Measurements from ENCODE around the gene STRIP2. TPM values are rescaled to one million over a fixed set of nuclear protein-coding genes. Genes with fewer than 3 reads are reported as not detected.
"Not testable (repeated sequence)": the region's sequence is repeated elsewhere in the genome, so short reads cannot be mapped to it uniquely, and the experiment has no call there.

STRIP2 gene
- total and polyA plus RNA-seq, 2 donors: 0.44 to 4.1 TPM

- no peak for DNase-seq (ENCODE audit: extremely low spot score)
- no peaks in the 10 kb centered on the region for H3K4me1 ChIP-seq (ENCODE audit: insufficient read depth)
- no peak overlapping the region for H3K27ac ChIP-seq (ENCODE audit: low read depth)
- no peaks in the 10 kb centered on the region for H3K36me3 ChIP-seq (ENCODE audit: insufficient read depth)
- no peak overlapping the region for H3K4me3 ChIP-seq (ENCODE audit: low read depth, low read length)
- 89% methylated on average over 1 of the region's 1 CpG for WGBS
Measured at GRCh38 chr7:129401228-129401966, 32.8 kb upstream of the STRIP2 start.

- Histone ChIP-seq H3K27ac (ENCODE audit: low read depth) (no peak overlapping the region), H3K36me3 (ENCODE audit: insufficient read depth) (no peaks in the 10 kb centered on the region), H3K4me3 (ENCODE audit: low read depth, low read length) (no peak overlapping the region), H3K4me1 (ENCODE audit: insufficient read depth) (no peaks in the 10 kb centered on the region)
- 76% methylated on average over 3 of the region's 3 CpGs for WGBS
- DNase-seq (ENCODE audit: extremely low spot score): no peak
Measured at GRCh38 chr7:129401967-129402860, 32.0 kb upstream of the STRIP2 start.

- no peak overlapping the region for H3K27ac ChIP-seq (ENCODE audit: low read depth)
- H3K36me3 ChIP-seq (ENCODE audit: insufficient read depth): peaks cover 3% of the 10 kb centered on the region
- no peak for DNase-seq (ENCODE audit: extremely low spot score)
- no peak overlapping the region for H3K4me3 ChIP-seq (ENCODE audit: low read depth, low read length)
- H3K4me1 ChIP-seq (ENCODE audit: insufficient read depth): no peaks in the 10 kb centered on the region
Measured at GRCh38 chr7:129405527-129405926, 28.7 kb upstream of the STRIP2 start.

- 91% methylated on average over 8 of the region's 8 CpGs for WGBS
- not testable (repeated sequence) for H3K27ac ChIP-seq (ENCODE audit: low read depth); H3K4me3 ChIP-seq (ENCODE audit: low read depth, low read length); H3K36me3 ChIP-seq (ENCODE audit: insufficient read depth); DNase-seq (ENCODE audit: extremely low spot score); H3K4me1 ChIP-seq (ENCODE audit: insufficient read depth)
Measured at GRCh38 chr7:129410238-129410637, 24.0 kb upstream of the STRIP2 start.

- peaks cover 5% of the 10 kb centered on the region for H3K36me3 ChIP-seq (ENCODE audit: insufficient read depth)
- H3K4me3 ChIP-seq (ENCODE audit: low read depth, low read length): no peak overlapping the region
- DNase-seq (ENCODE audit: extremely low spot score): no peak
- no peaks in the 10 kb centered on the region for H3K4me1 ChIP-seq (ENCODE audit: insufficient read depth)
- no peak overlapping the region for H3K27ac ChIP-seq (ENCODE audit: low read depth)
- WGBS: 98% methylated on average over 4 of the region's 4 CpGs
Measured at GRCh38 chr7:129412501-129412900, 21.7 kb upstream of the STRIP2 start.

GRCh38 chr7:129417073-129417472 lies 17.2 kb upstream of the STRIP2 start:
- no peak for DNase-seq (ENCODE audit: extremely low spot score)
- WGBS: 90% methylated on average over 5 of the region's 5 CpGs
- H3K4me3 ChIP-seq (ENCODE audit: low read depth, low read length): no peak overlapping the region
- no peak overlapping the region for H3K27ac ChIP-seq (ENCODE audit: low read depth)
- no peaks in the 10 kb centered on the region for H3K36me3 ChIP-seq (ENCODE audit: insufficient read depth)
- no peaks in the 10 kb centered on the region for H3K4me1 ChIP-seq (ENCODE audit: insufficient read depth)

- 38% methylated on average over 2 of the region's 2 CpGs for WGBS
- Histone ChIP-seq H3K4me1 (ENCODE audit: insufficient read depth) (no peaks in the 10 kb centered on the region), H3K4me3 (ENCODE audit: low read depth, low read length) (no peak overlapping the region), H3K36me3 (ENCODE audit: insufficient read depth) (no peaks in the 10 kb centered on the region), H3K27ac (ENCODE audit: low read depth) (no peak overlapping the region)
- no peak for DNase-seq (ENCODE audit: extremely low spot score)
Measured at GRCh38 chr7:129421717-129422250, 12.4 kb upstream of the STRIP2 start.

- WGBS: 95% methylated on average over 4 of the region's 4 CpGs
- Histone ChIP-seq H3K4me3 (ENCODE audit: low read depth, low read length) (no peak overlapping the region), H3K27ac (ENCODE audit: low read depth) (no peak overlapping the region)
Measured at GRCh38 chr7:129422727-129423126, 11.5 kb upstream of the STRIP2 start.

GRCh38 chr7:129423700-129424410 lies 10.4 kb upstream of the STRIP2 start:
- peaks cover 3% of the 10 kb centered on the region for H3K36me3 ChIP-seq (ENCODE audit: insufficient read depth)
- DNase-seq (ENCODE audit: extremely low spot score): no peak
- H3K4me3 ChIP-seq (ENCODE audit: low read depth, low read length): no peak overlapping the region
- H3K4me1 ChIP-seq (ENCODE audit: insufficient read depth): no peaks in the 10 kb centered on the region
- no peak overlapping the region for H3K27ac ChIP-seq (ENCODE audit: low read depth)
- 97% methylated on average over 2 of the region's 2 CpGs for WGBS

More at GRCh38 chr7:129422727-129423126, 11.5 kb upstream of the STRIP2 start:
- DNase-seq (ENCODE audit: extremely low spot score): no peak
- Histone ChIP-seq H3K4me1 (ENCODE audit: insufficient read depth) (no peaks in the 10 kb centered on the region), H3K36me3 (ENCODE audit: insufficient read depth) (peaks cover 3% of the 10 kb centered on the region)

GRCh38 chr7:129426482-129426881 lies 7.8 kb upstream of the STRIP2 start:
- no peak overlapping the region for H3K27ac ChIP-seq (ENCODE audit: low read depth)
- H3K4me3 ChIP-seq (ENCODE audit: low read depth, low read length): no peak overlapping the region
- no peak for DNase-seq (ENCODE audit: extremely low spot score)
- H3K36me3 ChIP-seq (ENCODE audit: insufficient read depth): peaks cover 3% of the 10 kb centered on the region
- no peaks in the 10 kb centered on the region for H3K4me1 ChIP-seq (ENCODE audit: insufficient read depth)

- DNase-seq (ENCODE audit: extremely low spot score): no peak
- Histone ChIP-seq H3K4me3 (ENCODE audit: low read depth, low read length) (no peak overlapping the region), H3K27ac (ENCODE audit: low read depth) (no peak overlapping the region), H3K4me1 (ENCODE audit: insufficient read depth) (no peaks in the 10 kb centered on the region), H3K36me3 (ENCODE audit: insufficient read depth) (peaks cover 3% of the 10 kb centered on the region)
- WGBS: 47% methylated on average over 2 of the region's 2 CpGs
Measured at GRCh38 chr7:129427526-129428045, 6.6 kb upstream of the STRIP2 start.

GRCh38 chr7:129431911-129432643 lies 2.2 kb upstream of the STRIP2 start:
- WGBS: 71% methylated on average over 8 of the region's 8 CpGs
- H3K4me3 ChIP-seq (ENCODE audit: low read depth, low read length): no peak overlapping the region
- peaks cover 3% of the 10 kb centered on the region for H3K36me3 ChIP-seq (ENCODE audit: insufficient read depth)
- H3K27ac ChIP-seq (ENCODE audit: low read depth): no peak overlapping the region
- H3K4me1 ChIP-seq (ENCODE audit: insufficient read depth): no peaks in the 10 kb centered on the region
- no peak for DNase-seq (ENCODE audit: extremely low spot score)
